Esophagus muscularis mucosa (tissue), 4 donors: ENCODE results near the gene PFDN4.

Source experiments
- EP300 ChIP-seq: sonication (generic); formaldehyde crosslinking; IDR thresholded peaks from one replicate; pipeline ENCODE4 v1.6.1; 2017; ENCODE audit warnings: antibody characterized with exemption
- POLR2A ChIP-seq: fragments of 450-650 bp; IDR thresholded peaks from one replicate; pipeline ENCODE4 v1.6.1; 2017; ENCODE audit warnings: antibody characterized with exemption, moderate library complexity, mild to moderate bottlenecking, low read depth
- POLR2AphosphoS5 ChIP-seq, 2 donors: sonication (generic); formaldehyde crosslinking; IDR thresholded peaks; one replicate each; pipeline ENCODE4 v1.6.1; 2017; ENCODE audit warnings: antibody characterized with exemption in 2 of 2
- TF ChIP-seq, protein P1 (sequence below), 3 experiments: fragments of 200-600 bp in 2 of 3; fragments of 450-650 bp in 1 of 3; sonication (generic) in 2 of 3; IDR thresholded peaks; one replicate each; pipeline ENCODE4 v1.5.1; 2017 to 2019; ENCODE audit warnings: antibody characterized with exemption in 3 of 3, mild to moderate bottlenecking in 2 of 3, moderate library complexity in 1 of 3

DNA sequence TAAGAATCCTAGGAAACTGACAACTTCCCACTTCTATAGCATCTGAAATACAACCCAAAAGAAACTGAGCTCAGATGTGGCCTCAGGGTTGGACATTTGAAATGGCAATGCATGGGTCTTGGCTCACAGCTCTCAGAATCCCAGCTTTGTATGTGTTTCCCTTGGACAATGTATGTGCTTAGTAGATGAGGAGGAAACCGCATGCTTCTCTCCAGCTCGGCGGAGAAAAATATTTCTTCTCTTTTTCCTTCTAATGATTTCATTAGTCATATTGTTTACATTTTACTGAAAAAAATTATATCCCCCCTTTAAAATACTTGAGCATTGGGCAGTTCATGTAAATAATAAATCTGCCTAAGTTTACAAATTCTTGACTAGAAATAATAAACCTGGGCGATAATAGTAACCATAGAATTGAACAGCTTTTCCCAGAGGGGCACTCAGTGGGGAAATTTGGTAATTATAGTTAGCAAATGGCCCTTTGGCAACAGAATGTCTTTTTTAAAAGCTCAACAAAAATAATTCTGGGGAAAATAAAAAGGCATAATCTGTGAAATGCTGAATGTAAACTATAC is 55.3 kb downstream of the PFDN4 start:
- TF ChIP-seq, protein P1, sequence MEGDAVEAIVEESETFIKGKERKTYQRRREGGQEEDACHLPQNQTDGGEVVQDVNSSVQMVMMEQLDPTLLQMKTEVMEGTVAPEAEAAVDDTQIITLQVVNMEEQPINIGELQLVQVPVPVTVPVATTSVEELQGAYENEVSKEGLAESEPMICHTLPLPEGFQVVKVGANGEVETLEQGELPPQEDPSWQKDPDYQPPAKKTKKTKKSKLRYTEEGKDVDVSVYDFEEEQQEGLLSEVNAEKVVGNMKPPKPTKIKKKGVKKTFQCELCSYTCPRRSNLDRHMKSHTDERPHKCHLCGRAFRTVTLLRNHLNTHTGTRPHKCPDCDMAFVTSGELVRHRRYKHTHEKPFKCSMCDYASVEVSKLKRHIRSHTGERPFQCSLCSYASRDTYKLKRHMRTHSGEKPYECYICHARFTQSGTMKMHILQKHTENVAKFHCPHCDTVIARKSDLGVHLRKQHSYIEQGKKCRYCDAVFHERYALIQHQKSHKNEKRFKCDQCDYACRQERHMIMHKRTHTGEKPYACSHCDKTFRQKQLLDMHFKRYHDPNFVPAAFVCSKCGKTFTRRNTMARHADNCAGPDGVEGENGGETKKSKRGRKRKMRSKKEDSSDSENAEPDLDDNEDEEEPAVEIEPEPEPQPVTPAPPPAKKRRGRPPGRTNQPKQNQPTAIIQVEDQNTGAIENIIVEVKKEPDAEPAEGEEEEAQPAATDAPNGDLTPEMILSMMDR (IDR thresholded peaks at IDR 0.05) = no peak
- no peak for TF ChIP-seq POLR2A
- TF ChIP-seq POLR2AphosphoS5 (IDR thresholded peaks at IDR 0.05) = no peak
- no peak for TF ChIP-seq EP300
